ENCODE data around the gene SP8. TPM values are rescaled to one million over a fixed set of nuclear protein-coding genes. Genes with fewer than 3 reads are reported as not detected.

Gene SP8
- total RNA-seq, 2 donors from 2014 or later: 3.3 to 5.2 TPM

DNA sequence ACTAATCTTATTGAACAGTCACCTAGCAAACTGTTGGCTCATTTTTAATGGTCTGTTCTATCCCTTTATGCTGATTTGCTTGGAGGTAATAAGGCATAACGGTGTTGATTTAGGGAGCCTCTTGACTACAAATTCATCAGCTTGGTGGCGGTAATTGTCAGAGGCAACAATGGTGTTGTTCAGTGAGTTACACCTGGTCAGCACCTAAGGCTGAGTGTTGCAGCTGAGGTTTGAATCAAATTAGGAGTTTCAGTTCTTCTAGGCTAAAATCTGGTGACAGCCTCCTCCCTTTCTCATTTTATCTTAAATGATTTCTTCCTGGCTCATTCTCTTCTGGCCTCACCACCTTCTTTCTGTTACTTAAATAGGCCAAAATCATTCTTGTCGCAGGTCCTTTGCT is 42.3 kb upstream of the SP8 start:
- Mint-ChIP-seq H3K4me3 (no peak overlapping the region), H3K9me3 (no peaks in the 10 kb centered on the region), H3K4me1 (peaks cover 41% of the 10 kb centered on the region), H3K27me3 (ENCODE audit: insufficient read depth) (peaks cover 12% of the 10 kb centered on the region), H3K36me3 (ENCODE audit: low read depth) (no peaks in the 10 kb centered on the region), H3K27ac (no peak overlapping the region)
- no peak for DNase-seq
- Histone ChIP-seq H3K4me3 (ENCODE audit: low read length) (no peak overlapping the region), H3K27ac (ENCODE audit: low read depth, low read length) (no peak overlapping the region), H3K9me3 (ENCODE audit: control insufficient read depth, low read length) (no peaks in the 10 kb centered on the region), H3K36me3 (ENCODE audit: control insufficient read depth, insufficient read depth, low read length) (no peaks in the 10 kb centered on the region), H3K27me3 (ENCODE audit: control insufficient read depth, insufficient read depth, low read length, poor library complexity, severe bottlenecking) (no peaks in the 10 kb centered on the region), H3K4me1 (ENCODE audit: control insufficient read depth, insufficient read depth, low read length) (peaks cover 15% of the 10 kb centered on the region), H3K9ac (ENCODE audit: extremely low read depth, low read length, poor library complexity, severe bottlenecking) (no peak overlapping the region)
- WGBS, 2 experiments (ENCODE audit: insufficient coverage in 1 of 2, insufficient read length in 1 of 2): 87 to 92% methylated on average over 3 of the region's 3 CpGs
- TF ChIP-seq CTCF (conservative IDR thresholded peaks at IDR 0.05): no peak

GRCh38 chr7:20827172-20827571 is 40.5 kb upstream of the SP8 start:
- no peaks in the 10 kb centered on the region for H3K9me3 Mint-ChIP-seq
- H3K27ac Mint-ChIP-seq: no peak overlapping the region
- H3K27me3 Mint-ChIP-seq (ENCODE audit: insufficient read depth): peaks cover 10% of the 10 kb centered on the region
- peaks cover 40% of the 10 kb centered on the region for H3K4me1 Mint-ChIP-seq
- peaks cover 13% of the 10 kb centered on the region for H3K4me1 ChIP-seq (ENCODE audit: control insufficient read depth, insufficient read depth, low read length)
- TF ChIP-seq CTCF (conservative IDR thresholded peaks at IDR 0.05): no peak
- WGBS, 2 experiments (ENCODE audit: insufficient coverage in 1 of 2, insufficient read length in 1 of 2): 94% methylated on average over 6 to 9 of the region's 9 CpGs
- H3K27ac ChIP-seq (ENCODE audit: low read depth, low read length): no peak overlapping the region
- H3K27me3 ChIP-seq (ENCODE audit: control insufficient read depth, insufficient read depth, low read length, poor library complexity, severe bottlenecking): no peaks in the 10 kb centered on the region
- H3K36me3 ChIP-seq (ENCODE audit: control insufficient read depth, insufficient read depth, low read length): no peaks in the 10 kb centered on the region
- DNase-seq: no peak
- H3K4me3 ChIP-seq (ENCODE audit: low read length): no peak overlapping the region
- no peak overlapping the region for H3K4me3 Mint-ChIP-seq
- no peaks in the 10 kb centered on the region for H3K36me3 Mint-ChIP-seq (ENCODE audit: low read depth)
- no peak overlapping the region for H3K9ac ChIP-seq (ENCODE audit: extremely low read depth, low read length, poor library complexity, severe bottlenecking)
- no peaks in the 10 kb centered on the region for H3K9me3 ChIP-seq (ENCODE audit: control insufficient read depth, low read length)

GRCh38 chr7:20826243-20826642 is 39.6 kb upstream of the SP8 start:
- Histone ChIP-seq H3K4me1 (ENCODE audit: control insufficient read depth, insufficient read depth, low read length) (peaks cover 5% of the 10 kb centered on the region), H3K9ac (ENCODE audit: extremely low read depth, low read length, poor library complexity, severe bottlenecking) (no peak overlapping the region), H3K36me3 (ENCODE audit: control insufficient read depth, insufficient read depth, low read length) (no peaks in the 10 kb centered on the region), H3K27me3 (ENCODE audit: control insufficient read depth, insufficient read depth, low read length, poor library complexity, severe bottlenecking) (no peaks in the 10 kb centered on the region), H3K9me3 (ENCODE audit: control insufficient read depth, low read length) (no peaks in the 10 kb centered on the region), H3K4me3 (ENCODE audit: low read length) (no peak overlapping the region), H3K27ac (ENCODE audit: low read depth, low read length) (no peak overlapping the region)
- H3K36me3 Mint-ChIP-seq (ENCODE audit: low read depth): no peaks in the 10 kb centered on the region
- no peak for TF ChIP-seq CTCF (conservative IDR thresholded peaks at IDR 0.05)
- no peak for DNase-seq
- H3K9me3 Mint-ChIP-seq: no peaks in the 10 kb centered on the region
- peaks cover 10% of the 10 kb centered on the region for H3K27me3 Mint-ChIP-seq (ENCODE audit: insufficient read depth)
- H3K4me1 Mint-ChIP-seq: peaks cover 30% of the 10 kb centered on the region
- H3K27ac Mint-ChIP-seq: no peak overlapping the region
- no peak overlapping the region for H3K4me3 Mint-ChIP-seq
- WGBS, 2 experiments (ENCODE audit: insufficient coverage in 1 of 2, insufficient read length in 1 of 2): 42 to 52% methylated on average over 2 to 3 of the region's 3 CpGs

Data from endodermal cell (in vitro differentiated cells).